GM04504 (cell line): Measurements from ENCODE around the gene TMEM26.

Experiments
- DNase-seq: peaks from one replicate; pipeline ENCODE4 v3.0.0-alpha.2; 2012; ENCODE audit warnings: low read depth

Gene TMEM26

GRCh38 chr10:61458031-61458430 is 4.8 kb upstream of the TMEM26 start:
- DNase-seq = no peak

DNA sequence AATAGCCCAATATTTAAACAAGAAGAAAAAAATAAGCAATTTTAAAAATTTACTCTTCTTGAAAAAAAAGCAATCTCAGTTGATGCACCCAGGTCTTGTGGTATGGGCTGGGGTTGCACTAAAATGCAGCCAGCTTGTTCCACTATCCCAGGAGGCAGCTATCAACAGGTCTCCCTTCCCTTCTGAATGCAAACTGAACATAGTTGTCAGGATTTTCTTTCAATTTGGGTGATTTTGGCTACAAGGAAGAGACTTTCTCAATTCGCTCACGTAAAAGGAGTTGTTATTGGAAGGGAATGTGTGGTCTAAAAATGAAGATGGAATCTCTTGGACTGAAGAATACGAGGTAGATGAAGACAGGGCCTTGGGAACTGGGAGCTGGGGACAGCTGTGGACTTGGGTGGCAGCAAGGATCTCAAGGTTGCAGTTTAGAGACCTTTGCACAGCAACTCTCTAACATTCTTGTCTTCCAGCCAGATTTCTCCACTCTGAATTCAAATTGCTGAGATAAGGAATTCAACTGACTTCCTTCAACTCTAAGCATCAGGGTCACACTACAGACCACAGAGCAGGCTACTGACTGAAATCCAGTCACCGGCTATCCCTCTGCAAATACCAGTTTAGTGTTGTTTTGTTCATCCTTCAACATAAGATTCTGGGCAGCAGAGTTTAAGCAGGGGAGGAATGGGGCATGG is 3.1 kb upstream of the TMEM26 start:
- no peak for DNase-seq

- no peak for DNase-seq
Measured at GRCh38 chr10:61455656-61456055, 2.5 kb upstream of the TMEM26 start.

DNA sequence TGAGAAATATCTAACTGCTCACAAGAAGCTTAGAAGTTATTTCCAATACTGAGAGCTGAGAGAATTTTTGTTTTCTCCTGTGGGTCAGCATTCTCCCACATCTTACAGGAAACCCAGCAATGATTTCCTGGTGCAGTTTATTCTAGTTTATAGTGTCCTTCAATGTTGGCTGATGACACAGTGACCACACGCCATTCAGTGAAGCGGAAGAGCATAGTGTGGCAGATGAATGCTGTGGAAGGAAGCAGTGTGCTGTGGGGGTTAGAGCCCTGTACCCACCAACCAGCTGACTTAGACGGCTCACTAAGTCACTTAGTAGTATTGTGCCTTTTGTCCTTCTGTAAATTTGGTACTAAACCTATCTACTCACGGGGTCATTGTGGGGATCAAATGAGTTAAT is 1.4 kb upstream of the TMEM26 start:
- no peak for DNase-seq

GRCh38 chr10:61452151-61452651 is 980 bp downstream of the TMEM26 start:
- DNase-seq = no peak

DNA sequence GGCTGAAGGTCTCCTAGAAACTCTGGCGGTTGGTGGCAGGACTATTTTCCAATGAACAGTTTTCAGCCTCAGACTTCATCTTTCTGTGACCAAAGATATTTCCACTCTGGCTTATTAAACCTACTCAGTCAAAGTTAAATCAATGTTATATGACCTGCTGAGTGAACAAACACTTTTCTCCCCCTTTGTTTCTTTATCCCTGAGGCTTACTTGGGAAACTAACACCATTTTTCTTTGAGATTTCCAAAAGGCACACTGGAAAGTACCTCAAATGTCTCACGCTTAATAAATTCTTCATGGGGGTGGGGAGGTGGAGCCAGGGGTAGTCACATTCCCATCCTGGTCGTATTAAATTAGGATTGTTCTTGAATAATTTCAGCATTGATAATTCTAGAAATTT is 1.8 kb downstream of the TMEM26 start:
- no peak for DNase-seq

- DNase-seq = no peak
Measured at GRCh38 chr10:61448841-61449600, 4.2 kb downstream of the TMEM26 start.

GRCh38 chr10:61448091-61448490 is 5.1 kb downstream of the TMEM26 start:
- no peak for DNase-seq

DNA sequence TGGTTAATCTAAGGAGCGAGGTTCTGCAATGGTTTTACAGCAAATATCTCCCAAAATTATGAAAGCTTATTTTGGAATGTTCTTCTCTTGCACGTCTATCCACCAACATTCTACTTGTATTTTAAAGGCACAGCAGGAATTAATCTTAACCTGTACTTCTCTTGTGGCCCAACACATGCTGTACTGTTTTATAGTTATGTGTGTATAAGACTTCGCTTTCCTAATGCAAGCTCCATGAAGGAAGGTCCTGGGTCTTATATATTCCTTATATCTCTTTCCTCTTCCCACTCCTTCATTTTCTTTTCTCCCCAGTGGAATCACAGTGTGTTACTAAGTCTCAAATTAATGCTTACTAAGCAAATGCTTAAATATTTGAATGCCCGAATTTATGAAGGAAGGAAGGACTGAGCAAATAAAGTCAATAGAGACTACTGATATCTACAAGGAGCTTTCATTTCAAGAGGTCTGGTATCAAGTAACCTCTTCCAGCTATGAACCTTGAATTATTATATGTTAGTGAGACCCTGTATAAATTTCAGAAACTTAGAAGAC is 14.0 kb downstream of the TMEM26 start:
- no peak for DNase-seq

GRCh38 chr10:61438141-61438988 is 14.8 kb downstream of the TMEM26 start:
- no peak for DNase-seq

GRCh38 chr10:61423178-61423577 is 30.0 kb downstream of the TMEM26 start:
- no peak for DNase-seq

DNA sequence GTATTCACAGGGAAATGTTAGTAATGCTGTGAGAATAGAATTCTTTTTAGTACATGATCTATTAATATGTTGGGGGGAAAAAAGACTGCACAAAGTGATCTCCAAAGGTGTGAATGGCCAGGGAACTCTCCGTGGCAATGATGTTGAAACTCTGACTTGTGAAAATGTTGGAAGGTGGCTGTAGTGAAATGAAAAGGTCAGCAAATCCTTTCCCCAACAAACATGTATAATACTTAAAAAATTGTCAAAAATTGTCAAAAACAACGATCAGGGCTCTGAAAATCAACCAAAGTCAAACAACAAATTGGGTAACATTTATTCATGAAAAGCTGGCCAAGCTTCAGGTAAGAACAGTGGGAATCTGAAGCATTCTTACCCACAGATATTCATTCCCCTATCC is 35.5 kb downstream of the TMEM26 start:
- DNase-seq = no peak

GRCh38 chr10:61415824-61416223 is 37.4 kb downstream of the TMEM26 start:
- no peak for DNase-seq

GRCh38 chr10:61411706-61412105 is 41.5 kb downstream of the TMEM26 start:
- DNase-seq = no peak

DNA sequence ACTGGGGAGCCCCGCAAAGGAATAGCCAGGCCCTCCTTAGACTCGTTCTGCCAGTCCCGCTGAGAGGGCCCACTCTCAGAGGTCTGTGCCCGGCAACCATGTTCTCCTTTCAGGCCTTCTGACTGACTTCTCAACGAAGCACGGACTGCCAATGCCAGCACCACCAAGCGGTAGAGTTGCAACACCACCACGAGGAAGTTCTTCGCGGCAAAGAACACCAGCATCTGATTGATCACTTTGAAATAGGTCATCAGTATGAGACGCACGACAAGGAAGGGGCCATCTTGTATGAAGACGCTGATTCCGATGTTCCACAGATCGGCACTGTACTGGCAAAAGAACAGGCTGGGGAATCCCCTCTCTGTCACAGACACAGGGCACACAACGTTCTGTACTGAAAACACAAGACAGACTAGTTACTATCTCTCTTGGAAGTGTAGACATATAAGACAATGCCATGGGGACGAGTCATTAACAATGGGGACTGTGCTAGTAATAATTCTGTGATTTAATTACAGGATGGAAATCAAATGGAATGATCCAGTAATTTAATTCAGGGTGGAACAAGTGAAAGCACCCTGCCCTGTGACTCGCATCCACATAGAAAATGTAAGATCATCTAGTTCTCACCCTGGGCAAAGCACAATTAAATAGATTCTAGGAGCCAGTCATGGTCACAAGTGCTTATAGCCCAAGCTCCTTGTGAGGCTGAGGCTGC is 42.7 kb downstream of the TMEM26 start:
- DNase-seq = no peak

DNA sequence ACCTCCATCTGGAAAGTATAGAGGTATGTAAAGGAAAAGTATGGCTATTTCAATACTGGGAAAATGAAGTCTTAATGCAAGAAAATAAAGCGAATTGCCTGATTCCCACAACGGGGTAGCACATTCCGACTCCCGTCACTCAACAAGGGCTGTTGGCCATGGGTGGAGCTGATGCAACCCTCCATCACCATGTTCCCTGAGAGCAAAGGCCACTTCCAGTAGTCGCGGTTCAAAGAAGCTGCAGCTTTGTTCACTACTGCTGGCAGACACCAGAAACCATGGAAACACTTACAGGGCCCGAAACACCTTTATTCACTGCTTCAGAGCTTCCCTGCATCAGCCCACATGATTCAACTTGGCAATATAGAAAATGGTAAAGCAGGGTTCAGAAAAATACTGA is 44.0 kb downstream of the TMEM26 start:
- no peak for DNase-seq

- no peak for DNase-seq
Measured at GRCh38 chr10:61408105-61408504, 45.1 kb downstream of the TMEM26 start.

GRCh38 chr10:61406736-61407135 is 46.4 kb downstream of the TMEM26 start:
- no peak for DNase-seq

GRCh38 chr10:61406242-61406641 is 46.9 kb downstream of the TMEM26 start:
- no peak for DNase-seq

GRCh38 chr10:61404751-61405150 is 48.4 kb downstream of the TMEM26 start:
- DNase-seq = peak; percentile 17

GRCh38 chr10:61400524-61400923 is 52.7 kb downstream of the TMEM26 start:
- DNase-seq = no peak

- peak; percentile 6 for DNase-seq
Measured at GRCh38 chr10:61399406-61399805, 53.8 kb downstream of the TMEM26 start.
